Sigmoid colon (tissue), 3 donors: Measurements from ENCODE around the gene HOPX.

Source experiments
- POLR2A ChIP-seq, 2 donors: fragments of 450-650 bp; IDR thresholded peaks; one replicate each; pipeline ENCODE4 v1.6.1; 2016; ENCODE audit warnings: antibody characterized with exemption in 2 of 2, mild to moderate bottlenecking in 2 of 2, moderate library complexity in 2 of 2
- TF ChIP-seq, protein P1 (sequence below), 4 experiments: fragments of 450-650 bp in 3 of 4; fragments of 200-600 bp in 1 of 4; IDR thresholded peaks; one replicate each; pipeline ENCODE4 v1.5.1; 2016 to 2019; ENCODE audit warnings: antibody characterized with exemption in 4 of 4, mild to moderate bottlenecking in 3 of 4, moderate library complexity in 2 of 4

DNA sequence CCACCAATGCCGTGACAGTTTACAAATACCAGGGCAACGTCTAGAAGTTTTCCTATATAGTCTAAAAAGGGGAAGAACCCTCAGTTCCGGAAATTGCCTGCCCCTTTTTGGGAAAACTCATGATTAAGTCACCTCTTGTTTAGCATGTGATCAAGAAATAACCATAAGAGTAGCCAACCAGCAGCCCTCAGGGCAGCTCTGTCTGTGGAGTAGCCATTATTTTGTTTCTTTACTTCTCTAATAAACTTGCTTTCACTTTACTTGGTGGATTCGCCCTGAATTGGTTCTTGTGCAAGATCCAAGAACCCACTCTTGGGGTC is 20.0 kb upstream of the HOPX start:
- TF ChIP-seq, protein P1, sequence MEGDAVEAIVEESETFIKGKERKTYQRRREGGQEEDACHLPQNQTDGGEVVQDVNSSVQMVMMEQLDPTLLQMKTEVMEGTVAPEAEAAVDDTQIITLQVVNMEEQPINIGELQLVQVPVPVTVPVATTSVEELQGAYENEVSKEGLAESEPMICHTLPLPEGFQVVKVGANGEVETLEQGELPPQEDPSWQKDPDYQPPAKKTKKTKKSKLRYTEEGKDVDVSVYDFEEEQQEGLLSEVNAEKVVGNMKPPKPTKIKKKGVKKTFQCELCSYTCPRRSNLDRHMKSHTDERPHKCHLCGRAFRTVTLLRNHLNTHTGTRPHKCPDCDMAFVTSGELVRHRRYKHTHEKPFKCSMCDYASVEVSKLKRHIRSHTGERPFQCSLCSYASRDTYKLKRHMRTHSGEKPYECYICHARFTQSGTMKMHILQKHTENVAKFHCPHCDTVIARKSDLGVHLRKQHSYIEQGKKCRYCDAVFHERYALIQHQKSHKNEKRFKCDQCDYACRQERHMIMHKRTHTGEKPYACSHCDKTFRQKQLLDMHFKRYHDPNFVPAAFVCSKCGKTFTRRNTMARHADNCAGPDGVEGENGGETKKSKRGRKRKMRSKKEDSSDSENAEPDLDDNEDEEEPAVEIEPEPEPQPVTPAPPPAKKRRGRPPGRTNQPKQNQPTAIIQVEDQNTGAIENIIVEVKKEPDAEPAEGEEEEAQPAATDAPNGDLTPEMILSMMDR (IDR thresholded peaks at IDR 0.05): no peak
- no peak for TF ChIP-seq POLR2A (IDR thresholded peaks at IDR 0.05)
